PC-3 (cell line): Measurements from ENCODE around the gene TINAGL1. TPM values are rescaled to one million over a fixed set of nuclear protein-coding genes. Genes with fewer than 3 reads are reported as not detected.
A peak's percentile ranks its signal among the peaks of the same experiment; 100 is the strongest.

Experiments
- ATAC-seq: fragments of 200-7000 bp; cut with Tn5 transposase; 2 replicates; pipeline ENCODE4 v1.9.1; 2020; ENCODE audit warnings: mild to moderate bottlenecking, moderate library complexity
- BruUV-seq: library from RNA; stranded (reverse); fragments of 400-500 nt; replicated peaks from 2 replicates; lab custom pipeline; 2021; lab: Mats Ljungman, UMichigan
- CTCF ChIA-PET: fragments of 300-600 bp; sonication (Branson Sonifier 250); formaldehyde crosslinking; loops from one replicate; lab custom pipeline; 2022; ENCODE audit warnings: antibody characterized with exemption; lab: Charles Lee
- POLR2A ChIA-PET: fragments of 300-600 bp; sonication (Branson Sonifier 250); formaldehyde crosslinking; loops from one replicate; lab custom pipeline; 2022; ENCODE audit warnings: antibody characterized with exemption; ENCODE audit not compliant: unreplicated experiment; lab: Charles Lee
- DNase-seq: peaks from one replicate; pipeline ENCODE4 v3.0.0-alpha.2; 2015
- H2AFZ ChIP-seq: fragments of 300-600 bp; sonication (generic); 2 replicates; pipeline ENCODE4 v1.6.0; 2016; ENCODE audit warnings: antibody characterized with exemption, low read length
- H3F3A ChIP-seq: fragments of 300-600 bp; sonication (generic); one replicate; pipeline ENCODE4 v1.6.0; 2017; ENCODE audit warnings: antibody characterized with exemption, low read length, control low read depth, mild to moderate bottlenecking; ENCODE audit not compliant: unreplicated experiment
- H3K27ac ChIP-seq: fragments of 300-600 bp; sonication (generic); 2 replicates; pipeline ENCODE4 v1.5.1; 2016; ENCODE audit warnings: mild to moderate bottlenecking, low read length
- H3K27me3 ChIP-seq: fragments of 300-600 bp; sonication (generic); 2 replicates; pipeline ENCODE4 v1.6.1; 2016; ENCODE audit warnings: low read length, mixed read lengths
- H3K36me3 ChIP-seq: fragments of 300-600 bp; sonication (generic); 2 replicates; pipeline ENCODE4 v1.6.1; 2016; ENCODE audit warnings: low read depth, mixed run types, low read length, mixed read lengths
- H3K4me1 ChIP-seq: fragments of 300-600 bp; sonication (generic); 2 replicates; pipeline ENCODE4 v1.5.1; 2016; ENCODE audit warnings: low read length; ENCODE audit not compliant: insufficient read depth
- H3K4me2 ChIP-seq: fragments of 300-600 bp; sonication (generic); 2 replicates; pipeline ENCODE4 v1.6.0; 2016; ENCODE audit warnings: low read length
- H3K4me3 ChIP-seq: fragments of 300-600 bp; sonication (generic); 2 replicates; pipeline ENCODE4 v1.5.1; 2016; ENCODE audit warnings: mild to moderate bottlenecking, low read length, mixed read lengths
- H3K79me2 ChIP-seq: fragments of 300-600 bp; sonication (generic); 2 replicates; pipeline ENCODE4 v1.6.1; 2017; ENCODE audit warnings: low read length, mixed read lengths
- H3K9ac ChIP-seq: fragments of 300-600 bp; sonication (generic); 2 replicates; pipeline ENCODE4 v1.6.0; 2016; ENCODE audit warnings: mild to moderate bottlenecking, low read length
- H3K9me2 ChIP-seq: fragments of 300-600 bp; sonication (generic); replicated peaks from 2 replicates; pipeline ENCODE4 v1.6.1; 2016; ENCODE audit warnings: mixed run types, low read length, mixed read lengths
- H3K9me3 ChIP-seq: fragments of 300-600 bp; sonication (generic); 2 replicates; pipeline ENCODE4 v1.6.1; 2016; ENCODE audit warnings: low read length, mixed read lengths
- H4K20me1 ChIP-seq: fragments of 300-600 bp; sonication (generic); 2 replicates; pipeline ENCODE4 v1.6.1; 2016; ENCODE audit warnings: low read length, mixed read lengths
- CTCF ChIP-seq: fragments of 300-600 bp; sonication (generic); conservative IDR thresholded peaks from 2 replicates; pipeline ENCODE4 v1.5.1; 2017; ENCODE audit warnings: antibody characterized with exemption, low read depth, mild to moderate bottlenecking, low read length
- EZH2 ChIP-seq: fragments of 300-600 bp; sonication (generic); IDR thresholded peaks from one replicate; pipeline ENCODE4 v1.6.1; 2017; ENCODE audit warnings: antibody characterized with exemption, mild to moderate bottlenecking, low read length; ENCODE audit not compliant: unreplicated experiment
- EZH2phosphoT487 ChIP-seq: fragments of 300-600 bp; sonication (generic); IDR thresholded peaks from 2 replicates; pipeline ENCODE4 v1.6.1; 2018; ENCODE audit warnings: mild to moderate bottlenecking, antibody characterized with exemption, low read length, borderline replicate concordance
- intact Hi-C: fragments of 100-400 bp; cut with micrococcal nuclease; formaldehyde crosslinking; loops from 2 replicates; pipeline ENCODE4 v1.9.0; 2023
- total RNA-seq: library from RNA; depleted of rRNA; stranded (reverse); fragments of >200 nt; gene quantifications from 2 replicates; pipeline ENCODE4 v1.2.3, GENCODE V29; 2014; rRNA removed

The TINAGL1 gene
- total RNA-seq, 1 experiment from 2014 or later = 176 TPM

DNA sequence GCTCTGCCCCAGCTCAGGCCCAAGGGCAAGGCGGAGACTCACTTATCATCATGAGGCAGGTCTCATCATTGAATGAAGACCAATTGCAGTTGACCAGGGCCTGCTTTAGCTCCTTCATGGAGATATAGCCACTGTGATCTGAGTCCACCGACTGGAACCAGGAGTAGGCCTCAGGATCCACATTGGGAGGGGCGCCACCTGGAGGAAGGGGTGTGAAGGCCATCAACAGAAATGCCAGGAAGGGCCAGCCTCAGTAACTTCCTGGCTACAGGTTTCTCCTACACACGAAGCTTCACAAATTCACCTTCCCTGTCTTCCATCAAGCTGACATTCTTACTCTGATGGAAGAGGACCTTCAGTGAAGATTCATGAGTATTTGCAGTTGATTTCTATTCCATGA, 56.8 kb downstream of the TINAGL1 start:
- Histone ChIP-seq H3K27ac (no peak overlapping the region), H3K36me3 (peaks cover 18% of the 10 kb centered on the region; the same call in 1 of the 2 replicates), H3F3A (no peaks in the 10 kb centered on the region), H3K4me1 (no peaks in the 10 kb centered on the region), H3K9ac (no peak overlapping the region), H2AFZ (no peak overlapping the region), H3K9me2 (no peaks in the 10 kb centered on the region), H3K4me2 (no peak overlapping the region), H3K4me3 (no peak overlapping the region), H3K9me3 (no peaks in the 10 kb centered on the region), H3K27me3 (no peaks in the 10 kb centered on the region), H3K79me2 (peaks cover 32% of the 10 kb centered on the region), H4K20me1 (peaks cover 4% of the 10 kb centered on the region; the same call in 1 of the 2 replicates)
- ATAC-seq (no peak), DNase-seq (peak; percentile 43)
- TF ChIP-seq EZH2phosphoT487 (no peak), CTCF (peak; percentile 67), EZH2 (no peak)
- POLR2A ChIA-PET = no interaction called here
- CTCF ChIA-PET = no interaction called here
- BruUV-seq = no TSS peak
- intact Hi-C loops = no loop called here

Other genes with a start within 250 kb of the TINAGL1 start
- 0.40 TPM in 1 of 2 replicates, not detected in the other for gene FABP3, start 203.4 kb upstream of the TINAGL1 start, total RNA-seq
- 44.6 and 51.5 TPM in 2 replicates for gene SERINC2, start 163.3 kb upstream of the TINAGL1 start, total RNA-seq
- gene HCRTR1, start 41.2 kb downstream of the TINAGL1 start, total RNA-seq = not detected in 2 replicates
- gene PEF1, start 68.4 kb downstream of the TINAGL1 start, total RNA-seq = 88.4 and 91.6 TPM in 2 replicates
- 1.7 and 5.0 TPM in 2 replicates for gene COL16A1, start 127.5 kb downstream of the TINAGL1 start, total RNA-seq
- gene ADGRB2, start 187.8 kb downstream of the TINAGL1 start, total RNA-seq = 12.3 and 15.7 TPM in 2 replicates
- gene SPOCD1, start 239.5 kb downstream of the TINAGL1 start, total RNA-seq = 4.1 and 5.4 TPM in 2 replicates